Caco-2 (cell line): ENCODE measurements around the gene AGAP1. TPM values are rescaled to one million over a fixed set of nuclear protein-coding genes. Genes with fewer than 3 reads are reported as not detected.

Experiments
- BruUV-seq: library from RNA; stranded (reverse); fragments of 400-500 nt; replicated peaks from 2 replicates; lab custom pipeline; 2021; lab: Mats Ljungman, UMichigan
- CTCF ChIA-PET: fragments of 300-600 bp; sonication (Branson Sonifier 250); formaldehyde crosslinking; loops from one replicate; lab custom pipeline; 2022; ENCODE audit warnings: antibody characterized with exemption; lab: Charles Lee
- POLR2A ChIA-PET: fragments of 300-600 bp; sonication (Branson Sonifier 250); formaldehyde crosslinking; loops from one replicate; lab custom pipeline; 2022; ENCODE audit warnings: antibody characterized with exemption; lab: Charles Lee
- DNase-seq, 2 experiments: peaks; one replicate each; pipeline versions ENCODE4 v3.0.0 to v3.0.0-alpha.2; 2020 to 2022
- H3K27me3 ChIP-seq: replicated peaks from 2 replicates; pipeline ENCODE4 v1.6.0; 2011; ENCODE audit warnings: low read length; ENCODE audit not compliant: control insufficient read depth, insufficient read depth
- H3K36me3 ChIP-seq: 2 replicates; pipeline ENCODE4 v1.5.1; 2011; ENCODE audit warnings: low read length; ENCODE audit not compliant: control insufficient read depth, insufficient read depth
- H3K4me1 ChIP-seq: fragments of 250-450 bp; sonication (Bioruptor Pico); 2 replicates; pipeline ENCODE4 v1.5.1; 2020; ENCODE audit warnings: mild to moderate bottlenecking
- H3K4me3 ChIP-seq: 2 replicates; pipeline ENCODE4 v1.5.1; 2011; ENCODE audit warnings: low read depth, mild to moderate bottlenecking, control low read depth, low read length
- H3K9me3 ChIP-seq: fragments of 250-450 bp; sonication (Bioruptor Pico); 2 replicates; pipeline ENCODE4 v1.5.1; 2020; ENCODE audit warnings: mild to moderate bottlenecking, moderate library complexity
- H3K27ac Mint-ChIP-seq: one replicate; pipeline ENCODE4 v1.8.0; 2022; ENCODE audit warnings: mixed read lengths; ENCODE audit not compliant: unreplicated experiment
- H3K27me3 Mint-ChIP-seq: one replicate; pipeline ENCODE4 v1.8.0; 2022; ENCODE audit warnings: mixed read lengths; ENCODE audit not compliant: insufficient read depth, unreplicated experiment
- H3K36me3 Mint-ChIP-seq: one replicate; pipeline ENCODE4 v1.8.0; 2022; ENCODE audit warnings: mild to moderate bottlenecking, mixed read lengths; ENCODE audit not compliant: insufficient read depth, unreplicated experiment
- H3K4me1 Mint-ChIP-seq: one replicate; pipeline ENCODE4 v1.8.0; 2022; ENCODE audit warnings: low read depth, mixed read lengths; ENCODE audit not compliant: unreplicated experiment
- H3K4me3 Mint-ChIP-seq: one replicate; pipeline ENCODE4 v1.8.0; 2022; ENCODE audit warnings: mild to moderate bottlenecking, moderate library complexity, mixed read lengths; ENCODE audit not compliant: unreplicated experiment
- H3K9me3 Mint-ChIP-seq: one replicate; pipeline ENCODE4 v1.8.0; 2022; ENCODE audit warnings: mixed read lengths; ENCODE audit not compliant: unreplicated experiment
- CTCF ChIP-seq, 2 experiments: fragments of 200-600 bp in 1 of 2; IDR thresholded peaks; 1 replicate in 1 of 2; 2 replicates in 1 of 2; pipeline versions ENCODE4 v1.5.1 to v1.8.0; 2011 to 2022; ENCODE audit warnings: antibody characterized with exemption in 1 of 2, control low read depth in 1 of 2, inconsistent platforms in 1 of 2, low read depth in 1 of 2, low read length in 1 of 2, mild to moderate bottlenecking in 1 of 2, moderate library complexity in 1 of 2; ENCODE audit not compliant: insufficient read depth in 1 of 2, severe bottlenecking in 1 of 2, unreplicated experiment in 1 of 2
- intact Hi-C: fragments of 100-400 bp; cut with micrococcal nuclease; formaldehyde crosslinking; loops from one replicate; pipeline ENCODE4 v1.10.0; 2022; ENCODE audit not compliant: unreplicated experiment
- total RNA-seq: library from RNA; stranded (reverse); gene quantifications from 2 replicates; pipeline ENCODE4 v1.2.3, GENCODE V29; 2022

AGAP1 gene
- total RNA-seq, 1 experiment from 2014 or later: 41.7 TPM

GRCh38 chr2:235523486-235524150 is 29.8 kb downstream of the AGAP1 start:
- Histone ChIP-seq H3K27me3 (no peaks in the 10 kb centered on the region), H3K4me1 (no peaks in the 10 kb centered on the region), H3K4me3 (no peak overlapping the region), H3K36me3 (no peaks in the 10 kb centered on the region), H3K9me3 (no peaks in the 10 kb centered on the region)
- intact Hi-C loops: no loop called here
- peaks cover 4% of the 10 kb centered on the region for H3K36me3 Mint-ChIP-seq
- no peaks in the 10 kb centered on the region for H3K27me3 Mint-ChIP-seq
- H3K4me3 Mint-ChIP-seq: no peak overlapping the region
- no peak for DNase-seq
- TF ChIP-seq CTCF (IDR thresholded peaks at IDR 0.05; ENCODE audit: insufficient read depth in 1 of 2, low read depth in 1 of 2, low read length in 1 of 2, severe bottlenecking in 1 of 2, unreplicated experiment in 1 of 2): no peak
- POLR2A ChIA-PET: no interaction called here
- no peaks in the 10 kb centered on the region for H3K4me1 Mint-ChIP-seq
- no TSS peak for BruUV-seq
- CTCF ChIA-PET: no interaction called here
- no peaks in the 10 kb centered on the region for H3K9me3 Mint-ChIP-seq
- no peak overlapping the region for H3K27ac Mint-ChIP-seq

- H3K36me3 Mint-ChIP-seq: peaks cover 4% of the 10 kb centered on the region
- no TSS peak for BruUV-seq
- H3K4me1 Mint-ChIP-seq: no peaks in the 10 kb centered on the region
- no peak overlapping the region for H3K4me3 ChIP-seq
- no peaks in the 10 kb centered on the region for H3K9me3 ChIP-seq
- H3K4me1 ChIP-seq: no peaks in the 10 kb centered on the region
- no peaks in the 10 kb centered on the region for H3K9me3 Mint-ChIP-seq
- H3K27me3 Mint-ChIP-seq: no peaks in the 10 kb centered on the region
- CTCF ChIA-PET: no interaction called here
- intact Hi-C loops: no loop called here
- DNase-seq: no peak
- no peak overlapping the region for H3K4me3 Mint-ChIP-seq
- no peak overlapping the region for H3K27ac Mint-ChIP-seq
- H3K27me3 ChIP-seq: no peaks in the 10 kb centered on the region
- POLR2A ChIA-PET: no interaction called here
- no peaks in the 10 kb centered on the region for H3K36me3 ChIP-seq
- TF ChIP-seq CTCF (IDR thresholded peaks at IDR 0.05; ENCODE audit: insufficient read depth in 1 of 2, low read depth in 1 of 2, low read length in 1 of 2, severe bottlenecking in 1 of 2, unreplicated experiment in 1 of 2): no peak
Observed at GRCh38 chr2:235526166-235526565, 32.3 kb downstream of the AGAP1 start.

GRCh38 chr2:235527806-235528469 is 34.1 kb downstream of the AGAP1 start:
- no peak for DNase-seq
- H3K36me3 ChIP-seq: no peaks in the 10 kb centered on the region
- H3K9me3 ChIP-seq: no peaks in the 10 kb centered on the region
- no peaks in the 10 kb centered on the region for H3K4me1 Mint-ChIP-seq
- intact Hi-C loops: no loop called here
- CTCF ChIA-PET: no interaction called here
- H3K4me1 ChIP-seq: no peaks in the 10 kb centered on the region
- H3K27me3 ChIP-seq: no peaks in the 10 kb centered on the region
- no peak overlapping the region for H3K4me3 Mint-ChIP-seq
- no TSS peak for BruUV-seq
- no peaks in the 10 kb centered on the region for H3K9me3 Mint-ChIP-seq
- no peak overlapping the region for H3K27ac Mint-ChIP-seq
- no peak overlapping the region for H3K4me3 ChIP-seq
- POLR2A ChIA-PET: no interaction called here
- TF ChIP-seq CTCF (IDR thresholded peaks at IDR 0.05; ENCODE audit: insufficient read depth in 1 of 2, low read depth in 1 of 2, low read length in 1 of 2, severe bottlenecking in 1 of 2, unreplicated experiment in 1 of 2): no peak
- no peaks in the 10 kb centered on the region for H3K27me3 Mint-ChIP-seq
- no peaks in the 10 kb centered on the region for H3K36me3 Mint-ChIP-seq
